Glutamatergic neuron (in vitro differentiated cells): ENCODE measurements around the gene MFSD12. TPM values are rescaled to one million over a fixed set of nuclear protein-coding genes. Genes with fewer than 3 reads are reported as not detected.

ENCODE experiments used
- DNase-seq: peaks from one replicate; pipeline ENCODE4 v3.0.0; 2022
- H3K27ac Mint-ChIP-seq: one replicate; pipeline ENCODE4 v1.8.0; 2020; ENCODE audit warnings: mild to moderate bottlenecking, mixed read lengths, inconsistent platforms; ENCODE audit not compliant: unreplicated experiment
- H3K27me3 Mint-ChIP-seq: one replicate; pipeline ENCODE4 v1.8.0; 2020; ENCODE audit warnings: mild to moderate bottlenecking, moderate library complexity, mixed read lengths, inconsistent platforms; ENCODE audit not compliant: unreplicated experiment
- H3K36me3 Mint-ChIP-seq: one replicate; pipeline ENCODE4 v1.8.0; 2020; ENCODE audit warnings: mild to moderate bottlenecking, mixed read lengths, inconsistent platforms; ENCODE audit not compliant: unreplicated experiment
- H3K4me1 Mint-ChIP-seq: one replicate; pipeline ENCODE4 v1.8.0; 2020; ENCODE audit warnings: mild to moderate bottlenecking, low read depth, mixed read lengths, inconsistent platforms; ENCODE audit not compliant: unreplicated experiment
- H3K4me3 Mint-ChIP-seq: one replicate; pipeline ENCODE4 v1.8.0; 2020; ENCODE audit warnings: mild to moderate bottlenecking, mixed read lengths, inconsistent platforms; ENCODE audit not compliant: unreplicated experiment
- H3K9me3 Mint-ChIP-seq: one replicate; pipeline ENCODE4 v1.8.0; 2020; ENCODE audit warnings: mild to moderate bottlenecking, moderate library complexity, mixed read lengths, inconsistent platforms; ENCODE audit not compliant: unreplicated experiment
- total RNA-seq: library from RNA; stranded (reverse); fragmentation: NEBNext Ultra II Directional; extraction: Animal tissue kit (Norgen Biotek cat#: 25700); gene quantifications from one replicate; pipeline ENCODE4 v1.2.1, GENCODE V29; 2021; ENCODE audit not compliant: unreplicated experiment
- TF ChIP-seq, protein P1 (sequence below): fragments of 200-600 bp; sonication (generic); IDR thresholded peaks from one replicate; pipeline ENCODE4 v1.5.0; 2021; ENCODE audit not compliant: partially characterized antibody, unreplicated experiment

MFSD12 gene
- total RNA-seq, 1 donor from 2014 or later, result 134 TPM

DNA sequence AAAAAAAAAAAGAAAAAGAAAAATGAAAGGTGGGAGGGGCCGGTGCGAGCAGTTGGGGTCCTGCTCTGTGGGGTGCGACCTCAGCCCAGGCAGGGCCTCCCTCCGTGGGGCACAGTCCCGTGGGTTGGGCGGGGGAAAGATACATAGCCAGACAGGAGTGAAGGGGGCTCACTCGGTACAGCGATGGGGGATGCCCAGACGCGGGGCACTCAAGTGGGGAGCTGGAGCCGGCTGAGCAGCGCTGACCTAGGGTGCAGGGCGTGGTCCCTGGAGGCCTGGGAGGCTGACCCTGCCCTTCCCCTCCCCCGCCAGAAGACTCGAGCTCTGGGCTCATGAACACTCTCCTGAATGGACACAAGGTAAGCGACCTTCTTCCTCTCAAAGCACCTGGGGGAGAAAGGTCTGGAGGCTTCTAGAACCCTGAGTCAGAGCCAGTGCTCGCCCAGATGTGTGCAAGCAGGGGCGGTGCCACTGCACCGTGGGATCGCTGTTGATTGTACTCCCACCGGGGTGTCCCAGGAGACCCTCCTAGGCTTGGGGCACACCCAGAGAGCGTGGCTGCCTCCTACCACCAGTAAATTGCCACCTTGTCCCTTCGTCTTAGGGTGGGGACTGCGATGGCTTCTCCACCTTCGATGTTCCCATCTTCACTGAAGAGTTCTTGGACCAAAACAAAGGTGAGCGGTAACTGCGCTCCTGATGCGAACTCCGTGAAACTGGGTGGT lies 18.7 kb upstream of the MFSD12 start:
- H3K4me1 Mint-ChIP-seq, result peaks cover 8% of the 10 kb centered on the region
- H3K4me3 Mint-ChIP-seq, result peak overlapping the region; percentile 85
- TF ChIP-seq, protein P1, sequence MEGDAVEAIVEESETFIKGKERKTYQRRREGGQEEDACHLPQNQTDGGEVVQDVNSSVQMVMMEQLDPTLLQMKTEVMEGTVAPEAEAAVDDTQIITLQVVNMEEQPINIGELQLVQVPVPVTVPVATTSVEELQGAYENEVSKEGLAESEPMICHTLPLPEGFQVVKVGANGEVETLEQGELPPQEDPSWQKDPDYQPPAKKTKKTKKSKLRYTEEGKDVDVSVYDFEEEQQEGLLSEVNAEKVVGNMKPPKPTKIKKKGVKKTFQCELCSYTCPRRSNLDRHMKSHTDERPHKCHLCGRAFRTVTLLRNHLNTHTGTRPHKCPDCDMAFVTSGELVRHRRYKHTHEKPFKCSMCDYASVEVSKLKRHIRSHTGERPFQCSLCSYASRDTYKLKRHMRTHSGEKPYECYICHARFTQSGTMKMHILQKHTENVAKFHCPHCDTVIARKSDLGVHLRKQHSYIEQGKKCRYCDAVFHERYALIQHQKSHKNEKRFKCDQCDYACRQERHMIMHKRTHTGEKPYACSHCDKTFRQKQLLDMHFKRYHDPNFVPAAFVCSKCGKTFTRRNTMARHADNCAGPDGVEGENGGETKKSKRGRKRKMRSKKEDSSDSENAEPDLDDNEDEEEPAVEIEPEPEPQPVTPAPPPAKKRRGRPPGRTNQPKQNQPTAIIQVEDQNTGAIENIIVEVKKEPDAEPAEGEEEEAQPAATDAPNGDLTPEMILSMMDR, result no peak
- no peak for DNase-seq
- H3K36me3 Mint-ChIP-seq, result peaks cover 6% of the 10 kb centered on the region
- H3K9me3 Mint-ChIP-seq, result peaks cover 6% of the 10 kb centered on the region
- peaks cover 11% of the 10 kb centered on the region for H3K27me3 Mint-ChIP-seq
- no peak overlapping the region for H3K27ac Mint-ChIP-seq

DNA sequence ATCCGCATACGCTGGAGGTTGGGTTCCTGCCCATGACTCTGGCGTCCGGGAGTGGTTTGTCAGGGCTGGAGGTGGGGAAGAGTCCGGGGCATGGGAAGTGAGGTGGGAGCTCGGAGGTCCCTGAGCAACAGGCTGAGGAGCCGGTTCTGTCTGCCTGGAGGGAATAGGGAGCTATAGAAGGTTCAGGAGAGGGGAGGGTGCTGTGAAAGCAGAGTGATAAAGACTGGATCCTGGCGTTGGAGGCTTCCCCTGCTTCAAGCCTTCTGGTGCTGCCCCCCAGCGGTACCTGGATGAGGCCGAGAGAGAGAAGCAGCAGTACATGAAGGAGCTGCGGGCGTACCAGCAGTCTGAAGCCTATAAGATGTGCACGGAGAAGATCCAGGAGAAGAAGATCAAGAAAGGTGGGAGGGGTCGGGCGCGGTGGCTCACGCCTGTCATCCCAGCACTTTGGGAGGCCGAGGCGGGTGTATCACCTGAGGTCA lies 17.9 kb upstream of the MFSD12 start:
- TF ChIP-seq, protein P1, result no peak
- peak overlapping the region; percentile 46 for H3K27ac Mint-ChIP-seq

DNA sequence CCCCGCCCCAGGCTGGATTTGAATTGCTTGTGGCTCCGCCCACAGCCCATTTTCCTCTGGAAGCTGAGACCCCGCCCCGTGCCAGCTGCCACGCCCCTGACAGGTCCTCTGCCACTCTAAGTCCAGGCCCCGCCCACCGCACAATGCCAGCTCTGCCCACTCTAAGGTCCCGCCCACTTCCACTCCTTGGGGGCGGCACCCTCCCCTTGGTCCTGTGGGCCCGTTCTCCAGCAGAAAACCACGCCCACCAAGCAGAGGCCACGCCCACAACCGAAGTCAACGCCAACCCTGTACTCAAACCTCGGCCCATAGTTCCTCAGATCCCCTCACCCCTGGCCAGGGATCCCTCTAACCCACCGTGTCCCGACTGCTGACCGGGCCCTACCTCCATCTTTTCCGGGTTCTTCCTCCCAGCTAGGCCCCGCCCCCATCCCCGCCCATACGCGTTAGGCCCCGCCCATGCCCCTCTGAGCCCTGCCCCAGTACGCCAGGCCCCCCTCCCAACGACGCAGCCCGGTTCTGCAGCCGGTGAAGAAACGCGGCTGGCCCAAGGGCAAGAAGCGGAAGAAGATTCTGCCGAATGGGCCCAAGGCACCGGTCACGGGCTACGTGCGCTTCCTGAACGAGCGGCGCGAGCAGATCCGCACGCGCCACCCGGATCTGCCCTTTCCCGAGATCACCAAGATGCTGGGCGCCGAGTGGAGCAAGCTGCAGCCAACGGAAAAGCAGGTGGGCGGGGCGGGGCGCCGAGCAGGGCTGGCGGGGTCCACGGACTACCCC lies 16.7 kb upstream of the MFSD12 start:
- Mint-ChIP-seq H3K4me3 (peak overlapping the region; percentile 71), H3K4me1 (peaks cover 8% of the 10 kb centered on the region), H3K36me3 (peaks cover 6% of the 10 kb centered on the region), H3K27me3 (peaks cover 6% of the 10 kb centered on the region), H3K27ac (no peak overlapping the region), H3K9me3 (peaks cover 6% of the 10 kb centered on the region)
- TF ChIP-seq, protein P1, result no peak
- DNase-seq, result peak; percentile 92

More for the DNA sequence above, 17.9 kb upstream of the MFSD12 start:
- Mint-ChIP-seq H3K9me3 (peaks cover 6% of the 10 kb centered on the region), H3K36me3 (peaks cover 6% of the 10 kb centered on the region), H3K4me1 (peaks cover 8% of the 10 kb centered on the region), H3K27me3 (peaks cover 11% of the 10 kb centered on the region), H3K4me3 (peak overlapping the region; percentile 81)
- peak; percentile 72 for DNase-seq

DNA sequence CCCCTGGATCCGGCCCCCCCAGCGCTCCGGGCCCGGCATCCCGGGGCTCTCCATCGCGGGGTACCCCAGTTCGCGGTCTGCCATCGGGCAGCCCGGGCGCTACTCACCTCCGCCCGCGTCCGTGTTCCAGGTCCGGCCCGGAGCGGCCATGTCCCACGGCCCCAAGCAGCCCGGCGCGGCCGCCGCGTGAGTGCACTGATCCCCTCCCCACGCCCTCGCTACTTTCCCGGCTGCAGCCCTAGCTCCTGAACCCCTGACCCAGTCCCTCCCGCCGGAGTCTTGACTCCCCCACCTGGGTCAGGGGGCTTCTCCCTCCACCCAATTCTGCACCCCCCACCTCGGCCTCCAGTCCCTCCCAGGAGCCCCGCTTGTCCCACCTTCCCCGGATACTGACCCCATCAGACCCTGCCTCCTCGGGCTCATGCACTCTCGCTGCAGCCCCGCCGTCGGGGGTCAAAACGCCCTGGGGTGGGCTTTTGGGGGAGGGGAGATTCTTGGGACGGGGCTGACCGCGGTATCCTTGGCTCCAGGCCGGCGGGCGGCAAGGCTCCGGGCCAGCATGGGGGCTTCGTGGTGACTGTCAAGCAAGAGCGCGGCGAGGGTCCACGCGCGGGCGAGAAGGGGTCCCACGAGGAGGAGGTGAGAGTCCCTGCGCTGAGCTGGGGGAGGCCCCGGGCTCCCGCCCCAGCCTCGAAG lies 15.9 kb upstream of the MFSD12 start:
- peaks cover 6% of the 10 kb centered on the region for H3K36me3 Mint-ChIP-seq
- no peak overlapping the region for H3K27ac Mint-ChIP-seq
- peaks cover 10% of the 10 kb centered on the region for H3K27me3 Mint-ChIP-seq
- peaks cover 6% of the 10 kb centered on the region for H3K9me3 Mint-ChIP-seq
- DNase-seq, result peak; percentile 56
- peaks cover 8% of the 10 kb centered on the region for H3K4me1 Mint-ChIP-seq
- TF ChIP-seq, protein P1, result no peak
- peak overlapping the region; percentile 71 for H3K4me3 Mint-ChIP-seq
